WTC11 (cell line): Measurements from ENCODE around the gene AHRR. TPM values are rescaled to one million over a fixed set of nuclear protein-coding genes. Genes with fewer than 3 reads are reported as not detected.
A peak's percentile ranks its signal among the peaks of the same experiment; 100 is the strongest.

Source experiments
- ATAC-seq: fragments of 200-7000 bp; cut with Tn5 transposase; 2 replicates; pipeline ENCODE4 v1.10.0; 2021; ENCODE audit warnings: mild to moderate bottlenecking, moderate library complexity
- CTCF ChIA-PET: fragments of 300-600 bp; sonication (Branson Sonifier 250); formaldehyde crosslinking; loops from one replicate; lab custom pipeline; 2021; ENCODE audit warnings: antibody characterized with exemption; lab: Charles Lee
- POLR2A ChIA-PET: fragments of 350-600 bp; sonication (Branson Sonifier 250); formaldehyde crosslinking; loops from one replicate; lab custom pipeline; 2021; ENCODE audit warnings: antibody characterized with exemption; lab: Charles Lee
- DNase-seq: peaks from one replicate; pipeline ENCODE4 v3.0.0; 2021; ENCODE audit warnings: low spot score
- H3K27ac Mint-ChIP-seq: 2 replicates; pipeline ENCODE4 v1.8.0; 2021; ENCODE audit warnings: mixed read lengths
- H3K27me3 Mint-ChIP-seq: 2 replicates; pipeline ENCODE4 v1.8.0; 2021; ENCODE audit warnings: low read depth, mild to moderate bottlenecking, moderate library complexity, mixed read lengths
- H3K36me3 Mint-ChIP-seq: 2 replicates; pipeline ENCODE4 v1.8.0; 2021; ENCODE audit warnings: mixed read lengths
- H3K4me1 Mint-ChIP-seq: 2 replicates; pipeline ENCODE4 v1.8.0; 2022; ENCODE audit warnings: mixed read lengths
- H3K4me3 Mint-ChIP-seq: 2 replicates; pipeline ENCODE4 v1.8.0; 2021; ENCODE audit warnings: mild to moderate bottlenecking, moderate library complexity, mixed read lengths
- H3K9me3 Mint-ChIP-seq: 2 replicates; pipeline ENCODE4 v1.8.0; 2021; ENCODE audit warnings: mixed read lengths
- GTF2I ChIP-seq: fragments of 250-450 bp; sonication (Bioruptor Pico); conservative IDR thresholded peaks from 2 replicates; pipeline ENCODE4 v1.4.0; 2021; ENCODE audit warnings: mild to moderate bottlenecking
- IRF2 ChIP-seq: sonication (generic); formaldehyde crosslinking; IDR thresholded peaks from 2 replicates; pipeline ENCODE4 v1.8.0; 2022; ENCODE audit warnings: low read depth, missing genetic modification reagents, borderline replicate concordance
- NFYB ChIP-seq: sonication (generic); formaldehyde crosslinking; conservative IDR thresholded peaks from 2 replicates; pipeline ENCODE4 v1.8.0; 2022; ENCODE audit warnings: low read depth, missing genetic modification reagents
- PRDM15 ChIP-seq: sonication (generic); formaldehyde crosslinking; IDR thresholded peaks from 2 replicates; pipeline ENCODE4 v1.8.0; 2022; ENCODE audit warnings: missing genetic modification reagents
- ZNF138 ChIP-seq: sonication (generic); formaldehyde crosslinking; conservative IDR thresholded peaks from 2 replicates; pipeline ENCODE4 v1.8.1; 2022; ENCODE audit warnings: mild to moderate bottlenecking, moderate library complexity, missing genetic modification reagents
- ZNF317 ChIP-seq: sonication (generic); formaldehyde crosslinking; IDR thresholded peaks from 2 replicates; pipeline ENCODE4 v1.8.1; 2023; ENCODE audit warnings: low read depth, mild to moderate bottlenecking, moderate library complexity, missing genetic modification reagents, borderline replicate concordance
- ZNF671 ChIP-seq: fragments of 250-450 bp; sonication (Bioruptor Pico); IDR thresholded peaks from 2 replicates; pipeline ENCODE4 v1.8.0; 2021; ENCODE audit warnings: mild to moderate bottlenecking
- total RNA-seq: library from RNA; stranded (reverse); gene quantifications from 3 replicates; pipeline ENCODE4 v1.2.3, GENCODE V29; 2021
- TF ChIP-seq, protein P1 (sequence below): sonication (generic); formaldehyde crosslinking; conservative IDR thresholded peaks from 2 replicates; pipeline ENCODE4 v1.8.1; 2023; ENCODE audit warnings: mild to moderate bottlenecking, low read depth, missing genetic modification reagents, moderate library complexity
- TF ChIP-seq, protein P2 (sequence below): sonication (generic); formaldehyde crosslinking; IDR thresholded peaks from 2 replicates; pipeline ENCODE4 v1.8.0; 2022; ENCODE audit warnings: mild to moderate bottlenecking, missing genetic modification reagents
- TF ChIP-seq, protein P3 (sequence below): sonication (generic); formaldehyde crosslinking; IDR thresholded peaks from 2 replicates; pipeline ENCODE4 v1.8.0; 2023; ENCODE audit warnings: mild to moderate bottlenecking, missing genetic modification reagents

AHRR gene
- total RNA-seq, 1 experiment from 2014 or later = 4.5 TPM

DNA sequence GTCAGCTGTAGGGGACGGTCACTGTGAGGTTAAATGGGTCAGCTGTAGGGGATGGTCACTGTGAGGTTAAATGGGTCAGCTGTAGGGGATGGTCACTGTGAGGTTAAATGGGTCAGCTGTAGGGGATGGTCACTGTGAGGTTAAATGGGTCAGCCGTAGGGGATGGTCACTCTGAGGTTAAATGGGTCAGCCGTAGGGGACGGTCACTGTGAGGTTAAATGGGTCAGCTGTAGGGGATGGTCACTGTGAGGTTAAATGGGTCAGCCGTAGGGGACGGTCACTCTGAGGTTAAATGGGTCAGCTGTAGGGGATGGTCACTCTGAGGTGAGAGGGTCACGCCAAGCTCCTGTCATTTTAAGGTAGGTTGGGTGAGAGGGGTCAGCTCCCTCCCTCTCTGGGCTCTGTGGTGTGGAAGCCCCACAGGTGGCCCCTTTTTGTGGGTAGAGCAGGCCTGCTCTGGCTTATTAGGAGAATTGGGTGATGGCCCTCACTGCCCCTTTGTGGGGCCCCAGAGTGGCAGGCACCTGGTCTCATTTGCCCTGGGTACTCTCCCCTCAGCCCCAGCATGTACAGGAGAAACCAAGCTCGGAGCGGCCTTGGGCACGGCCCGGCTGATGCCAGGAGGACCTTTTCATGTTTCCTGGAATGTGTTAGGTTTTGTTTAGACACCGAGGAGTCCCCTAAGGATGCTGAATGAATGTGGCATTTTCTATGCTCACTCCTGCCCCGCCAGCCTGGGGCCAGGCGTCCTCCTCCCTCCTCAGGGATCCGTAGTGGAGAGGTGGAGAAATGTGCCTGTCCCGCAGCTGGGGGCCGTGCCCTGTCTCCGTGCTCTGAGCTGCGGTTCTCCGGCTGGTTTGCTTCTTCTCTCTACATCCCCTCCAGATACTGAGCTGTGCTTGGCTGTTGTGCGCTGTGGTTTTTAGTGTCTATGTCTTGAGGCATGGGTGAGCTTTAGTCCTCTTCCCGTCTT lies 31.4 kb downstream of the AHRR start (continued):
- TF ChIP-seq PRDM15 (CRISPR knock-in tag) = no peak
- no peak for TF ChIP-seq IRF2 (CRISPR knock-in tag)
- no peak for TF ChIP-seq ZNF138 (CRISPR knock-in tag)
- TF ChIP-seq, protein P1, sequence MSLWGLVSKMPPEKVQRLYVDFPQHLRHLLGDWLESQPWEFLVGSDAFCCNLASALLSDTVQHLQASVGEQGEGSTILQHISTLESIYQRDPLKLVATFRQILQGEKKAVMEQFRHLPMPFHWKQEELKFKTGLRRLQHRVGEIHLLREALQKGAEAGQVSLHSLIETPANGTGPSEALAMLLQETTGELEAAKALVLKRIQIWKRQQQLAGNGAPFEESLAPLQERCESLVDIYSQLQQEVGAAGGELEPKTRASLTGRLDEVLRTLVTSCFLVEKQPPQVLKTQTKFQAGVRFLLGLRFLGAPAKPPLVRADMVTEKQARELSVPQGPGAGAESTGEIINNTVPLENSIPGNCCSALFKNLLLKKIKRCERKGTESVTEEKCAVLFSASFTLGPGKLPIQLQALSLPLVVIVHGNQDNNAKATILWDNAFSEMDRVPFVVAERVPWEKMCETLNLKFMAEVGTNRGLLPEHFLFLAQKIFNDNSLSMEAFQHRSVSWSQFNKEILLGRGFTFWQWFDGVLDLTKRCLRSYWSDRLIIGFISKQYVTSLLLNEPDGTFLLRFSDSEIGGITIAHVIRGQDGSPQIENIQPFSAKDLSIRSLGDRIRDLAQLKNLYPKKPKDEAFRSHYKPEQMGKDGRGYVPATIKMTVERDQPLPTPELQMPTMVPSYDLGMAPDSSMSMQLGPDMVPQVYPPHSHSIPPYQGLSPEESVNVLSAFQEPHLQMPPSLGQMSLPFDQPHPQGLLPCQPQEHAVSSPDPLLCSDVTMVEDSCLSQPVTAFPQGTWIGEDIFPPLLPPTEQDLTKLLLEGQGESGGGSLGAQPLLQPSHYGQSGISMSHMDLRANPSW (CRISPR knock-in tag) = no peak
- no peak for TF ChIP-seq NFYB (CRISPR knock-in tag)
- TF ChIP-seq, protein P2, sequence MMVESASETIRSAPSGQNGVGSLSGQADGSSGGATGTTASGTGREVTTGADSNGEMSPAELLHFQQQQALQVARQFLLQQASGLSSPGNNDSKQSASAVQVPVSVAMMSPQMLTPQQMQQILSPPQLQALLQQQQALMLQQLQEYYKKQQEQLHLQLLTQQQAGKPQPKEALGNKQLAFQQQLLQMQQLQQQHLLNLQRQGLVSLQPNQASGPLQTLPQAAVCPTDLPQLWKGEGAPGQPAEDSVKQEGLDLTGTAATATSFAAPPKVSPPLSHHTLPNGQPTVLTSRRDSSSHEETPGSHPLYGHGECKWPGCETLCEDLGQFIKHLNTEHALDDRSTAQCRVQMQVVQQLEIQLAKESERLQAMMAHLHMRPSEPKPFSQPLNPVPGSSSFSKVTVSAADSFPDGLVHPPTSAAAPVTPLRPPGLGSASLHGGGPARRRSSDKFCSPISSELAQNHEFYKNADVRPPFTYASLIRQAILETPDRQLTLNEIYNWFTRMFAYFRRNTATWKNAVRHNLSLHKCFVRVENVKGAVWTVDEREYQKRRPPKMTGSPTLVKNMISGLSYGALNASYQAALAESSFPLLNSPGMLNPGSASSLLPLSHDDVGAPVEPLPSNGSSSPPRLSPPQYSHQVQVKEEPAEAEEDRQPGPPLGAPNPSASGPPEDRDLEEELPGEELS (CRISPR knock-in tag) = no peak

- no peak; the same call in 1 of the 2 replicates for ATAC-seq
- H3K9me3 Mint-ChIP-seq = peaks cover 4% of the 10 kb centered on the region
- H3K27ac Mint-ChIP-seq = peak overlapping the region; percentile 21; the same call in 1 of the 2 replicates
- ChIA-PET CTCF (interaction anchor here (0.5 to 4.2 kb wide), 10 partner anchors 8 to 258 kb away, joined by 3 to 26 read pairs (median 6); partner anchors contain the start of gene AHRR), POLR2A (interaction anchor here (1.0 kb wide), 1 partner anchor 136 kb away, joined by 3 read pairs; the partner anchor contains the start of genes CCDC127 and SDHA)
- H3K4me3 Mint-ChIP-seq = no peak overlapping the region
- TF ChIP-seq ZNF317 (CRISPR knock-in tag) (no peak), ZNF671 (CRISPR knock-in tag) (no peak), GTF2I (CRISPR knock-in tag) (no peak)
- TF ChIP-seq, protein P3, sequence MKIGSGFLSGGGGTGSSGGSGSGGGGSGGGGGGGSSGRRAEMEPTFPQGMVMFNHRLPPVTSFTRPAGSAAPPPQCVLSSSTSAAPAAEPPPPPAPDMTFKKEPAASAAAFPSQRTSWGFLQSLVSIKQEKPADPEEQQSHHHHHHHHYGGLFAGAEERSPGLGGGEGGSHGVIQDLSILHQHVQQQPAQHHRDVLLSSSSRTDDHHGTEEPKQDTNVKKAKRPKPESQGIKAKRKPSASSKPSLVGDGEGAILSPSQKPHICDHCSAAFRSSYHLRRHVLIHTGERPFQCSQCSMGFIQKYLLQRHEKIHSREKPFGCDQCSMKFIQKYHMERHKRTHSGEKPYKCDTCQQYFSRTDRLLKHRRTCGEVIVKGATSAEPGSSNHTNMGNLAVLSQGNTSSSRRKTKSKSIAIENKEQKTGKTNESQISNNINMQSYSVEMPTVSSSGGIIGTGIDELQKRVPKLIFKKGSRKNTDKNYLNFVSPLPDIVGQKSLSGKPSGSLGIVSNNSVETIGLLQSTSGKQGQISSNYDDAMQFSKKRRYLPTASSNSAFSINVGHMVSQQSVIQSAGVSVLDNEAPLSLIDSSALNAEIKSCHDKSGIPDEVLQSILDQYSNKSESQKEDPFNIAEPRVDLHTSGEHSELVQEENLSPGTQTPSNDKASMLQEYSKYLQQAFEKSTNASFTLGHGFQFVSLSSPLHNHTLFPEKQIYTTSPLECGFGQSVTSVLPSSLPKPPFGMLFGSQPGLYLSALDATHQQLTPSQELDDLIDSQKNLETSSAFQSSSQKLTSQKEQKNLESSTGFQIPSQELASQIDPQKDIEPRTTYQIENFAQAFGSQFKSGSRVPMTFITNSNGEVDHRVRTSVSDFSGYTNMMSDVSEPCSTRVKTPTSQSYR = no peak
- TF ChIP-seq, all 79 proteins: peak for 0
- Mint-ChIP-seq H3K4me1 (peaks cover 5% of the 10 kb centered on the region), H3K36me3 (no peaks in the 10 kb centered on the region; the same call in 1 of the 2 replicates), H3K27me3 (no peaks in the 10 kb centered on the region)
- DNase-seq = no peak
These were observed 32.4 kb downstream of the AHRR start for GRCh38 chr5:353612-354580.
